ENCODE results near the gene KIF1A.

Gene KIF1A

GRCh38 chr2:240798327-240798905 lies 21.6 kb downstream of the KIF1A start:
- peak; percentile 10 for DNase-seq

GRCh38 chr2:240797914-240798313 lies 22.1 kb downstream of the KIF1A start:
- DNase-seq = peak; percentile 8

- peak; percentile 9 for DNase-seq
Observed at GRCh38 chr2:240797500-240797895, 22.5 kb downstream of the KIF1A start.

GRCh38 chr2:240796543-240797499 lies 23.2 kb downstream of the KIF1A start:
- DNase-seq = peak; percentile 4

- peak; percentile 6 for DNase-seq
Observed at GRCh38 chr2:240795916-240796510, 24.0 kb downstream of the KIF1A start.

GRCh38 chr2:240795454-240795853 lies 24.6 kb downstream of the KIF1A start:
- DNase-seq = no peak

- peak; percentile 5 for DNase-seq
Observed at GRCh38 chr2:240794178-240794721, 25.8 kb downstream of the KIF1A start.

GRCh38 chr2:240793313-240794177 lies 26.5 kb downstream of the KIF1A start:
- DNase-seq = peak; percentile 10

GRCh38 chr2:240792629-240793312 lies 27.2 kb downstream of the KIF1A start:
- DNase-seq = peak; percentile 9

GRCh38 chr2:240791821-240792628 lies 28.0 kb downstream of the KIF1A start:
- DNase-seq = peak; percentile 5

GRCh38 chr2:240791221-240791800 lies 28.7 kb downstream of the KIF1A start:
- DNase-seq = peak; percentile 12

- DNase-seq = peak; percentile 10
Observed at GRCh38 chr2:240790370-240791220, 29.4 kb downstream of the KIF1A start.

GRCh38 chr2:240789501-240790369 lies 30.3 kb downstream of the KIF1A start:
- peak; percentile 14 for DNase-seq

- DNase-seq = no peak
Observed at GRCh38 chr2:240789051-240789453, 31.0 kb downstream of the KIF1A start.

GRCh38 chr2:240788482-240788881 lies 31.5 kb downstream of the KIF1A start:
- DNase-seq = no peak

- DNase-seq = peak; percentile 8
Observed at GRCh38 chr2:240787521-240788472, 32.2 kb downstream of the KIF1A start.

- peak; percentile 12 for DNase-seq
Observed at GRCh38 chr2:240786871-240787311, 33.1 kb downstream of the KIF1A start.

Data from CD4-positive, alpha-beta T cell treated with Interleukin-15 for 1 hour (primary cell).